HG03108 (cell line): Measurements from ENCODE around the gene HMG20B.
"Not testable (repeated sequence)": the region's sequence is repeated elsewhere in the genome, so short reads cannot be mapped to it uniquely, and the experiment has no call there.

ENCODE experiments used
- ATAC-seq: cut with Tn5 transposase; IDR thresholded peaks from one replicate; pipeline ENCODE4 v1.9.1; 2021; ENCODE audit warnings: moderate library complexity; ENCODE audit not compliant: unreplicated experiment

Gene HMG20B

GRCh38 chr19:3572855-3573161 is at the start of gene HMG20B:
Gene HMG20B (plus strand): TSS chr19:3572944. CDS start chr19:3573310, 366 bp downstream.
- no peak for ATAC-seq

- no peak for ATAC-seq
Observed at GRCh38 chr19:3523361-3524077, 49.2 kb upstream of the HMG20B start.

- no peak for ATAC-seq
Observed at GRCh38 chr19:3524078-3524842, 48.5 kb upstream of the HMG20B start.

- ATAC-seq, result no peak
Observed at GRCh38 chr19:3524904-3525451, 47.8 kb upstream of the HMG20B start.

- ATAC-seq, result no peak
Observed at GRCh38 chr19:3526507-3527237, 46.1 kb upstream of the HMG20B start.

- ATAC-seq, result no peak
Observed at GRCh38 chr19:3527238-3527910, 45.4 kb upstream of the HMG20B start.

- no peak for ATAC-seq
Observed at GRCh38 chr19:3528080-3528479, 44.7 kb upstream of the HMG20B start.

GRCh38 chr19:3528539-3529211 is 44.1 kb upstream of the HMG20B start:
- no peak for ATAC-seq

- not testable (repeated sequence) for ATAC-seq
Observed at GRCh38 chr19:3529299-3529698, 43.4 kb upstream of the HMG20B start.

GRCh38 chr19:3530389-3530788 is 42.4 kb upstream of the HMG20B start:
- no peak for ATAC-seq

GRCh38 chr19:3531716-3532115 is 41.0 kb upstream of the HMG20B start:
- no peak for ATAC-seq

- ATAC-seq, result no peak
Observed at GRCh38 chr19:3532154-3532786, 40.5 kb upstream of the HMG20B start.

GRCh38 chr19:3533033-3533432 is 39.7 kb upstream of the HMG20B start:
- ATAC-seq, result no peak

GRCh38 chr19:3533563-3534216 is 39.1 kb upstream of the HMG20B start:
- no peak for ATAC-seq

GRCh38 chr19:3534375-3535234 is 38.1 kb upstream of the HMG20B start:
- ATAC-seq, result no peak

GRCh38 chr19:3535235-3535535 is 37.6 kb upstream of the HMG20B start:
- no peak for ATAC-seq

- ATAC-seq, result no peak
Observed at GRCh38 chr19:3535563-3535965, 37.2 kb upstream of the HMG20B start.

- no peak for ATAC-seq
Observed at GRCh38 chr19:3535981-3536380, 36.8 kb upstream of the HMG20B start.
